GM12873 (cell line): ENCODE results near the gene PRAMEF13.
A peak's percentile ranks its signal among the peaks of the same experiment; 100 is the strongest.
"Not testable (repeated sequence)": the region's sequence is repeated elsewhere in the genome, so short reads cannot be mapped to it uniquely, and the experiment has no call there.

ENCODE experiments used
- CTCF ChIP-seq: IDR thresholded peaks from 2 replicates; pipeline ENCODE4 v1.5.1; 2012; ENCODE audit warnings: low read depth, mild to moderate bottlenecking, moderate library complexity, low read length, control low read depth; ENCODE audit not compliant: insufficient read depth; ENCODE audit errors: missing control alignments

Gene PRAMEF13

GRCh38 chr1:13201309-13201708 lies at the start of gene PRAMEF13:
Gene PRAMEF13, minus strand, starts transcription at chr1:13201409. Its CDS starts 1,820 bp downstream, at chr1:13199589.
- not testable (repeated sequence) for TF ChIP-seq CTCF

- TF ChIP-seq CTCF: peak; percentile 85
These were observed 27.2 kb upstream of the PRAMEF13 start for GRCh38 chr1:13228343-13228781.

GRCh38 chr1:13225675-13226204 lies 24.5 kb upstream of the PRAMEF13 start, which contains the start of gene PRAMEF18:
Gene PRAMEF18, minus strand, starts transcription at chr1:13226154. Its CDS starts 48 bp downstream, at chr1:13226106.
- not testable (repeated sequence) for TF ChIP-seq CTCF

GRCh38 chr1:13224480-13225060 lies 23.4 kb upstream of the PRAMEF13 start:
- no peak for TF ChIP-seq CTCF

GRCh38 chr1:13171548-13171947 lies 29.7 kb downstream of the PRAMEF13 start, which contains the start of gene PRAMEF9:
Gene PRAMEF9, plus strand, starts transcription at chr1:13171848. Its CDS starts 3,433 bp downstream, at chr1:13175281.
- not testable (repeated sequence) for TF ChIP-seq CTCF

- TF ChIP-seq CTCF: not testable (repeated sequence)
These were observed 35.7 kb downstream of the PRAMEF13 start, which contains the start of gene HNRNPCL4 for GRCh38 chr1:13165531-13165930. Gene HNRNPCL4, minus strand, starts transcription at chr1:13165631. Its CDS starts 164 bp downstream, at chr1:13165467.

GRCh38 chr1:13155909-13156308 lies 45.3 kb downstream of the PRAMEF13 start, which contains the start of gene PRAMEF26:
Gene PRAMEF26, minus strand, starts transcription at chr1:13156009. Its CDS starts 2,914 bp downstream, at chr1:13153095.
- not testable (repeated sequence) for TF ChIP-seq CTCF
